H1 (cell line): ENCODE measurements around the gene STIM1. TPM values are rescaled to one million over a fixed set of nuclear protein-coding genes. Genes with fewer than 3 reads are reported as not detected.

Experiments used
- CTCF ChIA-PET: fragments of 300-600 bp; sonication (Branson Sonifier 250); formaldehyde crosslinking; loops from one replicate; lab custom pipeline; 2021; ENCODE audit not compliant: partially characterized antibody; lab: Charles Lee
- POLR2A ChIA-PET: fragments of 300-600 bp; sonication (Branson Sonifier 250); formaldehyde crosslinking; loops from one replicate; lab custom pipeline; 2021; ENCODE audit warnings: inconsistent platforms; ENCODE audit not compliant: partially characterized antibody; lab: Charles Lee
- DNase-seq, 2 experiments: peaks; one replicate each; pipeline versions ENCODE4 v3.0.0 to v3.0.0-alpha.2; 2010 to 2022; ENCODE audit warnings: low spot score in 2 of 2, low read depth in 1 of 2, mixed read lengths in 1 of 2
- FAIRE-seq: peaks from 2 replicates; lab custom pipeline; 2011; peaks lifted over from hg19 to GRCh38; lab: Jason Lieb, UNC
- H2AFZ ChIP-seq: 2 replicates; pipeline ENCODE4 v1.8.1; 2012; ENCODE audit warnings: low read length, inconsistent platforms
- H2AK5ac ChIP-seq: 2 replicates; pipeline ENCODE4 v1.6.1; 2013; ENCODE audit warnings: low read depth, low read length
- H2BK120ac ChIP-seq: replicated peaks from 2 replicates; pipeline ENCODE3; 2013; ENCODE audit warnings: low read depth, low read length, inconsistent platforms
- H2BK12ac ChIP-seq: 2 replicates; pipeline ENCODE4 v1.6.1; 2013; ENCODE audit warnings: low read depth, low read length
- H2BK15ac ChIP-seq: 2 replicates; pipeline ENCODE4 v1.6.1; 2013; ENCODE audit warnings: low read length
- H2BK20ac ChIP-seq: 2 replicates; pipeline ENCODE4 v1.6.1; 2013; ENCODE audit warnings: low read length
- H2BK5ac ChIP-seq: 2 replicates; pipeline ENCODE4 v1.6.1; 2013; ENCODE audit warnings: low read depth, low read length
- H3K14ac ChIP-seq: 2 replicates; pipeline ENCODE4 v1.6.1; 2013; ENCODE audit warnings: inconsistent platforms; ENCODE audit not compliant: insufficient read length
- H3K18ac ChIP-seq: 2 replicates; pipeline ENCODE4 v1.6.1; 2013; ENCODE audit warnings: low read length; ENCODE audit errors: extremely low read depth
- H3K23ac ChIP-seq: 2 replicates; pipeline ENCODE4 v1.6.1; 2013; ENCODE audit warnings: inconsistent platforms; ENCODE audit not compliant: insufficient read length
- H3K23me2 ChIP-seq: 2 replicates; pipeline ENCODE4 v1.6.1; 2013; ENCODE audit warnings: low read depth, low read length
- H3K27ac ChIP-seq: 2 replicates; pipeline ENCODE4 v1.6.1; 2011; ENCODE audit warnings: low read depth, low read length, inconsistent platforms
- H3K27me3 ChIP-seq, 4 experiments: replicated peaks in 1 of 4; 1 replicate in 1 of 4; 2 replicates in 3 of 4; pipeline versions ENCODE4 v1.6.1 to v1.8.1; 2011 to 2013; ENCODE audit warnings: low read length in 3 of 4, mild to moderate bottlenecking in 3 of 4, inconsistent platforms in 2 of 4, mixed read lengths in 2 of 4, moderate library complexity in 1 of 4; ENCODE audit not compliant: control insufficient read depth in 3 of 4, insufficient read depth in 3 of 4; ENCODE audit errors: extremely low read depth in 1 of 4
- H3K36me3 ChIP-seq, 4 experiments: 2 replicates each; pipeline versions ENCODE4 v1.6.1 to v1.8.1; 2011 to 2013; ENCODE audit warnings: mild to moderate bottlenecking in 4 of 4, low read length in 3 of 4, moderate library complexity in 2 of 4, control low read depth in 1 of 4, inconsistent platforms in 1 of 4; ENCODE audit not compliant: insufficient read depth in 4 of 4, control insufficient read depth in 2 of 4
- H3K4ac ChIP-seq: replicated peaks from 2 replicates; pipeline ENCODE3; 2013; ENCODE audit warnings: low read length, low read depth, mixed read lengths, inconsistent platforms; ENCODE audit not compliant: insufficient read length
- H3K4me1 ChIP-seq, 4 experiments: replicated peaks in 1 of 4; 1 replicate in 1 of 4; 2 replicates in 3 of 4; pipeline versions ENCODE4 v1.6.1 to v1.8.1; 2011 to 2013; ENCODE audit warnings: low read length in 3 of 4, inconsistent platforms in 2 of 4, mixed read lengths in 1 of 4; ENCODE audit not compliant: insufficient read depth in 4 of 4, control insufficient read depth in 3 of 4
- H3K4me2 ChIP-seq, 2 experiments: 2 replicates each; pipeline versions ENCODE4 v1.6.1 to v1.8.1; 2011 to 2013; ENCODE audit warnings: low read depth in 2 of 2, low read length in 2 of 2, control low read depth in 1 of 2, inconsistent platforms in 1 of 2, mild to moderate bottlenecking in 1 of 2; ENCODE audit not compliant: insufficient read depth in 1 of 2
- H3K4me3 ChIP-seq, 4 experiments: fragments of 200-600, 300-600 bp in 1 of 4; sonication (generic), shearing (Covaris generic), sonication (Bioruptor Twin) in 1 of 4; 2 replicates each; pipeline versions ENCODE4 v1.5.1 to v1.8.1; 2011 to 2016; ENCODE audit warnings: low read length in 4 of 4, low read depth in 3 of 4, control low read depth in 2 of 4, inconsistent platforms in 2 of 4, mild to moderate bottlenecking in 2 of 4, mixed read lengths in 1 of 4, moderate library complexity in 1 of 4; ENCODE audit not compliant: insufficient read depth in 2 of 4; ENCODE audit errors: extremely low read depth in 1 of 4
- H3K56ac ChIP-seq: replicated peaks from 2 replicates; pipeline ENCODE3; 2013; ENCODE audit warnings: low read depth, mild to moderate bottlenecking, mixed read lengths, low read length, inconsistent platforms; ENCODE audit not compliant: insufficient read length
- H3K79me1 ChIP-seq: 2 replicates; pipeline ENCODE4 v1.6.1; 2013; ENCODE audit warnings: low read depth, low read length, control low read depth
- H3K79me2 ChIP-seq, 2 experiments: 2 replicates each; pipeline versions ENCODE4 v1.6.1 to v1.8.1; 2012 to 2013; ENCODE audit warnings: low read length in 2 of 2, mild to moderate bottlenecking in 2 of 2, inconsistent platforms in 1 of 2; ENCODE audit not compliant: insufficient read depth in 2 of 2, control insufficient read depth in 1 of 2
- H3K9ac ChIP-seq, 4 experiments: replicated peaks in 1 of 4; 1 replicate in 1 of 4; 2 replicates in 3 of 4; pipeline versions ENCODE4 v1.6.1 to v1.8.1; 2011 to 2013; ENCODE audit warnings: low read depth in 3 of 4, low read length in 3 of 4, control low read depth in 2 of 4, mild to moderate bottlenecking in 2 of 4, moderate library complexity in 2 of 4, inconsistent platforms in 1 of 4; ENCODE audit errors: extremely low read depth in 1 of 4
- H3K9me3 ChIP-seq, 2 experiments: 2 replicates each; pipeline versions ENCODE4 v1.6.1 to v1.8.1; 2012 to 2013; ENCODE audit warnings: mild to moderate bottlenecking in 2 of 2, moderate library complexity in 2 of 2, control low read depth in 1 of 2, inconsistent platforms in 1 of 2, low read depth in 1 of 2, low read length in 1 of 2, mixed read lengths in 1 of 2; ENCODE audit not compliant: insufficient read depth in 2 of 2
- H4K20me1 ChIP-seq, 2 experiments: replicated peaks in 1 of 2; 2 replicates each; pipeline versions ENCODE3 to v1.8.1; 2011 to 2013; ENCODE audit warnings: inconsistent platforms in 2 of 2, low read length in 2 of 2, mild to moderate bottlenecking in 1 of 2; ENCODE audit not compliant: insufficient read depth in 2 of 2, control insufficient read depth in 1 of 2
- H4K5ac ChIP-seq: 2 replicates; pipeline ENCODE4 v1.6.1; 2013; ENCODE audit warnings: low read length, low read depth, mixed read lengths, inconsistent platforms; ENCODE audit not compliant: insufficient read length
- H4K8ac ChIP-seq: 2 replicates; pipeline ENCODE4 v1.8.0; 2013; ENCODE audit warnings: mild to moderate bottlenecking, moderate library complexity, low read length, inconsistent platforms; ENCODE audit not compliant: insufficient read depth; ENCODE audit errors: extremely low read depth
- H4K91ac ChIP-seq: replicated peaks from 2 replicates; pipeline ENCODE3; 2013; ENCODE audit warnings: low read length, mixed read lengths, inconsistent platforms; ENCODE audit not compliant: insufficient read length
- CHD2 ChIP-seq: IDR thresholded peaks from 2 replicates; pipeline ENCODE4 v1.6.1; 2012; ENCODE audit warnings: low read length, improper control_type of control experiment
- NANOG ChIP-seq: IDR thresholded peaks from 2 replicates; pipeline ENCODE4 v1.6.1; 2011; ENCODE audit warnings: low read length, low read depth, mild to moderate bottlenecking, inconsistent platforms; ENCODE audit not compliant: insufficient read depth, poor library complexity, severe bottlenecking
- NRF1 ChIP-seq: IDR thresholded peaks from 2 replicates; pipeline ENCODE4 v1.6.1; 2011; ENCODE audit warnings: mild to moderate bottlenecking, low read depth, low read length, improper control_type of control experiment
- POLR2AphosphoS5 ChIP-seq: IDR thresholded peaks from 2 replicates; pipeline ENCODE4 v1.6.1; 2011; ENCODE audit warnings: low read depth, low read length
- RAD21 ChIP-seq, 2 experiments: IDR thresholded peaks in 1 of 2; conservative IDR thresholded peaks in 1 of 2; 2 replicates each; pipeline ENCODE4 v1.6.1; 2011; ENCODE audit warnings: low read depth in 2 of 2, low read length in 2 of 2, improper control_type of control experiment in 1 of 2, inconsistent platforms in 1 of 2, mild to moderate bottlenecking in 1 of 2, moderate library complexity in 1 of 2
- SP1 ChIP-seq: IDR thresholded peaks from 2 replicates; pipeline ENCODE4 v1.6.1; 2011; ENCODE audit warnings: low read depth, low read length
- SP4 ChIP-seq: IDR thresholded peaks from 2 replicates; pipeline ENCODE4 v1.6.1; 2012; ENCODE audit warnings: low read length, inconsistent platforms
- SUZ12 ChIP-seq: fragments of 200-600 bp; sonication (generic); IDR thresholded peaks from 2 replicates; pipeline ENCODE4 v1.6.1; 2012; ENCODE audit warnings: mild to moderate bottlenecking, inconsistent platforms, low read length, moderate library complexity, mixed read lengths
- USF2 ChIP-seq: IDR thresholded peaks from 2 replicates; pipeline ENCODE4 v1.6.1; 2011; ENCODE audit warnings: low read length, improper control_type of control experiment
- YY1 ChIP-seq: IDR thresholded peaks from 2 replicates; pipeline ENCODE4 v1.6.1; 2011; ENCODE audit warnings: low read depth, mild to moderate bottlenecking, low read length
- WGBS, 2 experiments: shearing (Covaris generic) in 1 of 2; methylation state at CpG; one replicate each; pipeline versions ENCODE4 v1.1.6 to v1.1.7; 2013 to 2015; ENCODE audit warnings: low lambda C conversion rate in 2 of 2, mixed read lengths in 2 of 2, inconsistent platforms in 1 of 2, low coverage in 1 of 2, missing lambda C conversion rate in 1 of 2; ENCODE audit not compliant: insufficient replicate concordance in 2 of 2, insufficient coverage in 1 of 2, insufficient read length in 1 of 2; ENCODE audit errors: extremely low coverage in 1 of 2, missing lambda C conversion rate in 1 of 2; 5-methylcytosine and 5-hydroxymethylcytosine counted together
- polyA plus RNA-seq, 7 experiments: library from polyadenylated mRNA; depleted of rRNA in 3 of 7; stranded (reverse) in 5 of 7; unstranded in 2 of 7; fragments of >200 nt in 5 of 7; fragments of 200-250 nt in 2 of 7; gene quantifications; 1 replicate in 5 of 7; 2 replicates in 1 of 7; 4 replicates in 1 of 7; pipeline versions ENCODE4 v1.2.1 to v1.2.3, GENCODE V29; 2011 to 2013; ENCODE audit warnings: missing spikeins in 2 of 7, mixed read lengths in 2 of 7
- total RNA-seq: library from RNA; stranded (reverse); fragmentation: NEBNext Ultra II Directional; extraction: Animal tissue kit (Norgen Biotek cat#: 25700); gene quantifications from 2 replicates; pipeline ENCODE4 v1.2.1, GENCODE V29; 2021

Gene STIM1
- total and polyA plus RNA-seq, 2 of the 8 experiments (the other 6 are each of a cell fraction or from before 2014, with no cell fraction given), result 11.1 to 12.2 TPM

- H2BK12ac ChIP-seq, result no peak overlapping the region
- ChIA-PET CTCF (interaction anchor here (1.1 to 3.3 kb wide), 11 partner anchors 9 to 249 kb away, joined by 3 to 61 read pairs (median 6); partner anchors contain the start of genes PGAP2 and RHOG), POLR2A (interaction anchor here (0.6 to 1.3 kb wide), 4 partner anchors 11 to 16 kb away, joined by 3 to 8 read pairs (median 3); partner anchors contain the start of gene PGAP2)
- H3K23me2 ChIP-seq, result peaks cover 2% of the 10 kb centered on the region; the same call in 1 of the 2 replicates
- H3K36me3 ChIP-seq, result peaks cover 4 to 14% (median 9%) of the 10 kb centered on the region in 4 experiments; a peak in 5 of 8 replicates
- no peak overlapping the region for H2BK15ac ChIP-seq
- peaks cover 22 to 32% (median 24%) of the 10 kb centered on the region in 4 experiments for H3K4me1 ChIP-seq
- no peak overlapping the region for H3K18ac ChIP-seq
- H3K9me3 ChIP-seq, result no peaks in the 10 kb centered on the region
- H3K4ac ChIP-seq, result no peak overlapping the region
- no peak overlapping the region for H2BK120ac ChIP-seq
- H3K14ac ChIP-seq, result no peak overlapping the region
- no peak overlapping the region for H2AK5ac ChIP-seq
- H3K79me1 ChIP-seq, result no peaks in the 10 kb centered on the region
- no peaks in the 10 kb centered on the region for H3K79me2 ChIP-seq
- no peak for DNase-seq
- WGBS, 2 experiments, result 88% methylated on average over 30 of the region's 30 CpGs; no CpG with 5 or more reads in 1 of the 2 experiments
- no peak overlapping the region for H3K4me3 ChIP-seq
- TF ChIP-seq NANOG (no peak), SUZ12 (no peak), SP1 (no peak), POLR2AphosphoS5 (no peak), CHD2 (no peak), NRF1 (no peak), RAD21 (IDR thresholded peaks at IDR 0.05 in 1 of 2, conservative IDR thresholded peaks at IDR 0.05 in 1 of 2; ENCODE audit: low read depth in 2 of 2, low read length in 2 of 2) (no peak), USF2 (no peak), SP4 (no peak), YY1 (no peak)
- no peak overlapping the region for H3K56ac ChIP-seq
- no peak overlapping the region for H3K27ac ChIP-seq
- H3K9ac ChIP-seq, result no peak overlapping the region
- no peak overlapping the region for H3K23ac ChIP-seq
- peak overlapping the region; percentile 15; the same call in 1 of the 2 replicates for H2BK5ac ChIP-seq
- H3K4me2 ChIP-seq, result no peak overlapping the region
- no peak overlapping the region for H4K91ac ChIP-seq
- no peak overlapping the region for H2BK20ac ChIP-seq
- H4K8ac ChIP-seq, result no peak overlapping the region
- no peak for FAIRE-seq
- no peak overlapping the region for H4K5ac ChIP-seq
- H4K20me1 ChIP-seq, result peaks cover 0 to 3% of the 10 kb centered on the region in 2 experiments
- H3K27me3 ChIP-seq, result no peaks in the 10 kb centered on the region
- H2AFZ ChIP-seq, result no peak overlapping the region
Observed at GRCh38 chr11:3823762-3824506, 31.5 kb upstream of the STIM1 start.
